Stimulated activated CD8-positive, alpha-beta memory T cell treated with anti-CD3 and anti-CD28 coated beads, Interleukin-12 subunit alpha, Interleukin-12 subunit beta, amount 100 ng/mL, for 4 hours (primary cell): Measurements from ENCODE around the gene SDHB.

Experiments
- DNase-seq: peaks from one replicate; pipeline ENCODE4 v3.0.0-alpha.2; 2020; ENCODE audit warnings: low read depth

SDHB gene

GRCh38 chr1:16986560-16986959 is 67.3 kb downstream of the SDHB start:
- DNase-seq = no peak

GRCh38 chr1:16986113-16986512 is 67.7 kb downstream of the SDHB start:
- no peak for DNase-seq

DNA sequence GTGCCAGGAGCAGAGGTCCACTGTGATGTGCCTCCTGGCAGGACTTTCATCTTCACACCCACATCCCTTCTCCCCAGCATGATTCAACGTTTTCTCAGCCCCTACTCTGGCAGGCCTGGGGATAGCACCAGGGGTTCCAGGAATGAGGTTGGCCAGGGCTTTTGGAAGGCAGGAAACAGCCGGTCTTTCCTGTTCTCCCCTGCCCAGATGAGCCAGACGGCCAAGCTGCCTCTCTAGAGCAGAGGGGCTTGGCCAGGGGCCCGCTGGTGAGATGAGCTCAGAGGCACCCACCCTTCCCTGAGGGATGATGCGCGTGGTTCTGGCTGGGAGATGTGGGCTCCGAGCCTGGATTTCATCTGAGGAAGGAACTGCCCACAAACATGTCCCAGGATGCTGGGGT is 69.1 kb downstream of the SDHB start:
- no peak for DNase-seq

DNA sequence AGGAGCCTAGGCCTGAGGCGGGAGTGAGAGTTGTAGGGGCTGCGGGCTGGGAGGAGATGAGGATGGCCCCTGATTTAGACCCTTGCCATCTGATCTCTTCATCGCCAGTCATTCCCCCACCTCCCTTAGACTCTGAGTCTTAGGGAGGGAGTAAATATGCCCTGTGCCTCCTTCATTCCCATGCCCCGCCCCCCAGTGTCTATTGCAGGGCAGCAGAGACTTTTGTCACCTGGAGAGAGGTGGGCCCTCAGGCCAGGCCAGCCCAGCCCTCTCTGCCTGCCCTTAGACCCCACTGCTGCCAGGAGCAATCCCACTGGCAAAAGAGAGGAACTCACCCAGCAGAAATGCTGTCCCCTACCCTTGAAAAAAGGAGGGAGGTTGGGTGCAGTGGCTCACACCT is 70.2 kb downstream of the SDHB start:
- no peak for DNase-seq

GRCh38 chr1:16982902-16983301 is 70.9 kb downstream of the SDHB start:
- DNase-seq = no peak

- no peak for DNase-seq
Observed at GRCh38 chr1:16981269-16981849, 72.5 kb downstream of the SDHB start.

GRCh38 chr1:16980473-16981268 is 73.2 kb downstream of the SDHB start, which contains the start of gene MFAP2:
Gene MFAP2, minus strand, starts transcription at chr1:16980620. Its CDS starts 2,347 bp downstream, at chr1:16978273.
- no peak for DNase-seq

DNA sequence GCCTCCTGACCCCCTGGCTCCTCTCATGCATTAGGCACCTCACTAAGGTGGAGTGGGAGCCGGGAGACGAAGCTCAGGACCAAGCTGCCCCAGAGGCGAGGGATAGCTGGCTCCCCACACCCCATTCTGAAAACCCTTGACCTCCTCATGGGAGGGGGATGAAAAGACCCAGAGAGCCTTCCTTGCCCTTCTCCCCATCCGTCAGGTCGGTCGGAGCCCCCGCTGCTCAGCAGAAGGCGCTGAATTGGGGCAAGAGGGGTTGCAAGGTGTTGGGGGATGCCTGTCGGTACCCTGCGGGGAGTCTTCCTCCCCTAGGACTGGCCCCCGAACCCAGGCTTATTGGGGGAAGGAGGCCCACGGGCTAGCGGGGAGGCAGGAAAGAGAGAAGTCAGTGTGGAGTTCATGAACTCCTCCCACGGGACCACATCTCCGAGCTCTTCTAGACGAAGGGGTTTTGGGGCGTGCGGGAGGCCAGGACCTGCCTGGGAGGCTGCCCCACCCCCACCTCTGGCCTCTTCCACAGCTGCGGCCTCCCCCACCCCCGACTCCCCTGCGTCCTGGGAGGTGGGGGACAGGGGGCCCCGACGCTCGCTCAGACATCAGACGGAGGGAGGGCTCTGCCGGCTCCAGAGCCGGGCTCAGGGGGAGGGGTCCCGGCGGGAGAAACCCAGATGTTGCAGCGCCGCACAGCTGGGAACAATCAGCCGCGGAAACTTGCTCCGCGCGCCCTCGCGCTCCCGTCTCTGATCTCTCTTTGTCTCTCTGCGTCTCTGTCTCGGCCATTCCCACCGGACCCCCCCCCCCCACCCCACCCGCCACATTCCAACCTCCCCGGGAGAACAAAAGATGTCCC is 74.1 kb downstream of the SDHB start:
- DNase-seq = no peak

DNA sequence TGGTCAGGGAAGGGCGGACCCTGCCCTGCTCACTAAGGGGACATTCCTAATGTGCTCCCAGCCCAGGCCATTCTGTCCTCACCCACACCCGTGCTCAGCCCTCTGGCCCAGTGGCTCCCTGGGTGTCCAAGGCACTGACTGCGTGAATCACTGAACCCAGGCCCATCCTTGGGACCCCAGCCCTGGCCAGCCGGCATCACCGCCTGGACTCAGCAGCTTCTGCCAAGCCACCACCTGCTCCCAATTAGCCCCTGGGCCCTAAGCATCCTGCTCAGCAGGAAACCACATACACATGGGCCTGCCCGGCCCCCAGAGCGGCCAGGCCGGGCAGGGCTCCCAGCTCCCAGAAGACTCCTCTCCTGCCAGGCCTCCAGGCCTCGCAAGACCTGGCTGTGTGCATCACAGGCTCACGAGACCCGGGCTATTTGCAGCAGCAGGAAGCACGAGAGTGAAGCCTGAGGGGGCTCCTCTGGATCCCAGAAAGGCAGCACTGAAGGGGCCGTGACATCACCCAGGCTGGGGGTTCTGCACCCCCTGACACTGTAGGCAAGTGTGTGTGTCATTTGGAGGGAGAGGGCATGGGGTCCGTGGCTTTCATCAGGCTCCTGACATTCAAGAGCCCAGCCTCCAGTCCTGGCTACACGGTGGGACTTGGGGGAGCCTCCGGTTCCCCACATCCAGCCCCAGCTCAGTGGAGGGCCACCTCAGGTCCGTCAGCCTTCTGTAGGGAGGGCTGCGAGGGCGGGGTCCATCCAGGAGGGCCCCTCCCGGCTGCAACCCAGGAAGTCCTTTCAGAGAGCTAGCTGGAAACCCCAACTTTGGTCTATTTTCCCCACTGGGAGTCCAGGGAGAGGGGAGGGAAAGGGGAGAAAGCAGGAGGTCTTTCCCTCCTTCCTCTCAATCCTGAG is 75.0 kb downstream of the SDHB start:
- DNase-seq = no peak

- DNase-seq = no peak
Observed at GRCh38 chr1:16978139-16978538, 75.7 kb downstream of the SDHB start.

DNA sequence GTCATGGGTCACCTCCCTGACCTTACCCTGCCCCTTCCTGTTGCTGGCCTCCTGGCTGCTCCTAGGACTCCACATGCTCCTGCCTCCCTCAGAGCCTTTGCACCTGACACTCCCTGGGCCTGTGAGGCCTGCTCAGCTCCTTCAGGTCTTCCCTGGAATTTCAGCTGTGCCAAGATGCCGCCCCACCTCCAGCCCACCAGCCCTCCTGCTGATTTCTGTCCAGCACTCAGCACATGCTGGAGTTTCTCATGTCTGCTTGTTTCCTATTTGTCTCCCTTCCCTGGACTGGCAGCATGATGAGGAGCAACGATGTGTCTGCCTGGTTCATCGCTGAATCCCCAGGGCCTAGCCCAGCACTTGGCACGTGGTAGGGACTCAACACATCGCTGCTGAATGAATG is 76.5 kb downstream of the SDHB start:
- DNase-seq = no peak

DNA sequence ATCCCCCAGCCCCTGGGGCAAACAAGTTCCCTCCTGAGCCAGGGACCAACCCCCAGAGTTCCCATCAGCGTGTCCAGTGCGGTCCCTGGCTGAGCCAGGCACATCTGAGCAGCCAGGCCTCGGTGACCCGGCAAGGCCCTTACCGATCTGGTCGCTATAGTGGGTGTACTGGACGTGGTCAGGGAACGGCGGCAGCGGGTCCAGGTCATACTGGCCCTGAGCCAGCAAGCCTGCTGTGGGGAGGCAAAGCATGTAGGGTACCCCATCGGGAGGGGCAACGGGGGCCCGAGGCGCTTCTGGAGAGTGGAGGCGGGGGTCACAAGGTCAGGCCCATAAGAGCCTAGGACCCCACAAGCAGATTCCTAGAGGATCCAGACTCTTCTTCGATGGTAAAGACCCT is 76.9 kb downstream of the SDHB start:
- DNase-seq = no peak

- no peak for DNase-seq
Observed at GRCh38 chr1:16975838-16976237, 78.0 kb downstream of the SDHB start.

DNA sequence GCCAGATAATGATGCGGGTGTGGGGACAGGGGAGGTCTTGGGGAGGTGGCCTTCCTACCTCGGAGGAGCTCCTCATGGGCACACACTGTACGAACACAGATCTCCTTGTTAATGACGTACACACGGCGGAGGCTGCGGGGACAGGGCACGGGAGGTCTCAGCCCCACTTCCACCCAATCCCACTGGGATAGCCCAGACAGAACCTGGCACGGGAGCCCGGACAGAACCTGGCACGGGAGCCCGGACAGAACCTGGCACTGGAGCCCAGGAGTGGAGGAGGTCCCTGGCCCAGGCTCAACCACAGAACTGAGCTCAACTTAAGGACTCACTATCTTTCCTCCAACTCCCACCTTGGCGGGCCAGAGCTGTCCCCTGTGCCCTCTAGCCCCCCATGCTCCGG is 78.6 kb downstream of the SDHB start:
- no peak for DNase-seq

DNA sequence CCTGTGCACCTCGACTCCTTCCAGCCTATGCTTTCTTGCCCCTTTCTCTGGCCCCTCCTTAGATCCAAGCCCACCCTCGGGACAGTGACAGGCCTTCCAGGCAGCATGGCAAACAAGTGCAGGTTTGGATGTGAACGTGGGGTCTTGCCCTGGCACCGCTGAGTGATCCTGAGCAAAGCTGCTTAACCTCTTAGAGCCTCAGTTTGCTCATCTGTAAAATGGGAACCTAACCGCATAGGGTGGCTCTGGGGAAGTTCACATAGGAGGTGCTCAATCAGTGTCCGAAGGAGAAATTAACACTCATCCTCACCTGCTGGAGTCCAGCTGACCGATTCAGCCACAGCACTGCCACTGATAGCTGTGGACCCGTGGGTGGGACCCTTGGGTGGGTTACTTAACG is 80.6 kb downstream of the SDHB start:
- no peak for DNase-seq

- DNase-seq = no peak
Observed at GRCh38 chr1:16972189-16972895, 81.5 kb downstream of the SDHB start.

- no peak for DNase-seq
Observed at GRCh38 chr1:16971341-16972188, 82.3 kb downstream of the SDHB start.

- DNase-seq = no peak
Observed at GRCh38 chr1:16970132-16970910, 83.5 kb downstream of the SDHB start.

DNA sequence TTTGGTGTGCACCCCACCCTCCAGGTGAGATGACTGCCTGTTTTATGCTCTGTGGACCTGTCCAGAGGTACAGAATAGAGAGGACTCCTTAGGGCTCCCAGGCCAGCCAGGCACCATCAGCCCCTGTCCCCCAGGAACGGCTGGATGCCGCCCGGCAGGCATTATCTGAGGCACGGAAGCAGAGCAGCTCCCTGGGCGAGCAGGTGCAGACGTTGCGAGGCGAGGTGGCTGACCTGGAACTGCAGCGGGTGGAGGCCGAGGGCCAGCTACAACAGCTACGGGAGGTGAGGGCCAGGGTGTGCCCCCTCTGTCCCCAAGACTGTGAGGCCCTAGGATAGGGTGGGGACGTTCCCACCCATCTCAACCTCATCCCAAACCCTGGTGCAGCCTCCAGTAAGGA is 84.2 kb downstream of the SDHB start:
- no peak for DNase-seq
